ENCODE results near the gene PLA2R1. TPM values are rescaled to one million over a fixed set of nuclear protein-coding genes. Genes with fewer than 3 reads are reported as not detected.

The PLA2R1 gene
- total RNA-seq, 1 donor from 2014 or later: 46.5 TPM

DNA sequence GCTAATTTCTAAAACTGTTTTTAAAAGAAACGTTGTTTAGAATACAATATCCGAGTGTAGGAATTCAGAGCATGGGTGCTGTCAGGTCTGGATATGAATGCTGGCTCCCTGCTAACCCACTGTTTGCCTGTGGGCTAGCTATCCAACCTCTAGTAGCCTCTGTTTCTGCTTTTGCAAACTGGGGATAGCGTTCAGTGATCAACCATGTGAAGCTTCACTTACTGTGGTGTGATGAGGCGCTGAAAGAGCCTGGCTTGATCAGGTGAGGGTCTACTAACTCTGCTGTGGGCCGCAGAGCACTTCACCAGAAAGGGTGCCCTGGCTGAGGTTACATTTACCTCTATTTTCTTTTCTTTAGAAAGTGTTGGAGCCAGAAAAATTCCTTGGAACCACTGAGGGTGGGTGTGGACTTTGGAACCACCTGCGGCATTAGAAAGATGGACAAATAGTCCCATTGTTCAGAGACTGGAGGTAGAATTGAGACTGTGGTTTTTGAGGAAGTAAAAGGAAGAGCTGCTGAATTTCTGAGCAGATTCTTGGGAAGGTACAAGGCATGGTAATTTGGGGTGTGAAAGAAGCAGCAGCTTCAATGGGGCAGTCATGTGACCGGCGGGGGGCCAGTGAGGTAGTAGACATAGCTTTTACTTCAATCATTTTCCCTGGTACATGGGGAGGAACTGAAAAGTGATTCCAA is 168.1 kb downstream of the PLA2R1 start:
- Mint-ChIP-seq H3K27ac (ENCODE audit: unreplicated experiment) (no peak overlapping the region), H3K36me3 (ENCODE audit: low read depth) (no peaks in the 10 kb centered on the region), H3K4me3 (ENCODE audit: unreplicated experiment) (no peak overlapping the region), H3K27me3 (ENCODE audit: low read depth) (peaks cover 6% of the 10 kb centered on the region), H3K4me1 (ENCODE audit: low read depth) (no peaks in the 10 kb centered on the region), H3K9me3 (ENCODE audit: low read depth) (no peaks in the 10 kb centered on the region)
- TF ChIP-seq, protein P1, sequence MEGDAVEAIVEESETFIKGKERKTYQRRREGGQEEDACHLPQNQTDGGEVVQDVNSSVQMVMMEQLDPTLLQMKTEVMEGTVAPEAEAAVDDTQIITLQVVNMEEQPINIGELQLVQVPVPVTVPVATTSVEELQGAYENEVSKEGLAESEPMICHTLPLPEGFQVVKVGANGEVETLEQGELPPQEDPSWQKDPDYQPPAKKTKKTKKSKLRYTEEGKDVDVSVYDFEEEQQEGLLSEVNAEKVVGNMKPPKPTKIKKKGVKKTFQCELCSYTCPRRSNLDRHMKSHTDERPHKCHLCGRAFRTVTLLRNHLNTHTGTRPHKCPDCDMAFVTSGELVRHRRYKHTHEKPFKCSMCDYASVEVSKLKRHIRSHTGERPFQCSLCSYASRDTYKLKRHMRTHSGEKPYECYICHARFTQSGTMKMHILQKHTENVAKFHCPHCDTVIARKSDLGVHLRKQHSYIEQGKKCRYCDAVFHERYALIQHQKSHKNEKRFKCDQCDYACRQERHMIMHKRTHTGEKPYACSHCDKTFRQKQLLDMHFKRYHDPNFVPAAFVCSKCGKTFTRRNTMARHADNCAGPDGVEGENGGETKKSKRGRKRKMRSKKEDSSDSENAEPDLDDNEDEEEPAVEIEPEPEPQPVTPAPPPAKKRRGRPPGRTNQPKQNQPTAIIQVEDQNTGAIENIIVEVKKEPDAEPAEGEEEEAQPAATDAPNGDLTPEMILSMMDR (IDR thresholded peaks at IDR 0.05): no peak
- DNase-seq (ENCODE audit: low spot score): no peak

DNA sequence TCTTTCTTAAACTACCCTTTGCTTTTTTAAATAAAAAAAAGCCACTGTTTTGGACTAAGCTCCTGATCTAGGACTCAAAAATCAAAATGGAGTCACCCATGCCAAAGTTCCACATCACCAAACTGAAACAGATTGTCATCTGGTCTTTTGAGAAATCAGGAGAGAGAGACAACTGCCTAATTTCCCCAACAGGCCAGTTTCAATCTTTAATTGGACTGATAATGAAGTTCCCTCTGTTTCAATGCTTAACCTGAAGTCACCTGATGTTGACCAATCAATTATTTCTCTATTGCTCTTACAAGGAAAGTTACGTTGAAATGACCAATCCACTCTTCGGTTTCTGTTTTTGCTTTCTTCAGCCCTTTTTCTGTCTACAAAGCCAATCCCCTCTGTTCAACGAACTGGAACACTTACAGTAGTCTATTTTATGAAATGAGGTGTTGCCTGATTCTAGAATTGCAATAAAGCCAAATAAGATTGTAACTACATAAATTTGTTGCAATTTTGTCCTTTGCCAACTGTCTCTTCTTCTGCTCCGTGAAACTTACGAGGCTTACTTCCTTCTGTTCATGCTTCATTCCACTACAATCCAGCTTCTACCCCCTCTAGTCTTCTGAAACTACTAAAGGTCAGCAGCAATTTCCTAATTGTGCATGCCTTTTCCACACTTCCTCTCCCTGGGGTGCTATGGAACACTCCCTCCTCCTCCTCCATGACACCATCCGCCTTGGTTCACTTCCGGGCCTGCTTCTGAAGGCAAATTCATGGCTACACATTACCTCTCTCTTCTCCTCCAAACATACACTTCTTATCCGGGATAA is 169.2 kb downstream of the PLA2R1 start:
- no peak for DNase-seq (ENCODE audit: low spot score)
- Mint-ChIP-seq H3K36me3 (ENCODE audit: low read depth) (no peaks in the 10 kb centered on the region), H3K27ac (ENCODE audit: unreplicated experiment) (no peak overlapping the region), H3K4me3 (ENCODE audit: unreplicated experiment) (no peak overlapping the region), H3K9me3 (ENCODE audit: low read depth) (no peaks in the 10 kb centered on the region), H3K27me3 (ENCODE audit: low read depth) (peaks cover 6% of the 10 kb centered on the region), H3K4me1 (ENCODE audit: low read depth) (no peaks in the 10 kb centered on the region)
- TF ChIP-seq, protein P1 (IDR thresholded peaks at IDR 0.05): no peak

DNA sequence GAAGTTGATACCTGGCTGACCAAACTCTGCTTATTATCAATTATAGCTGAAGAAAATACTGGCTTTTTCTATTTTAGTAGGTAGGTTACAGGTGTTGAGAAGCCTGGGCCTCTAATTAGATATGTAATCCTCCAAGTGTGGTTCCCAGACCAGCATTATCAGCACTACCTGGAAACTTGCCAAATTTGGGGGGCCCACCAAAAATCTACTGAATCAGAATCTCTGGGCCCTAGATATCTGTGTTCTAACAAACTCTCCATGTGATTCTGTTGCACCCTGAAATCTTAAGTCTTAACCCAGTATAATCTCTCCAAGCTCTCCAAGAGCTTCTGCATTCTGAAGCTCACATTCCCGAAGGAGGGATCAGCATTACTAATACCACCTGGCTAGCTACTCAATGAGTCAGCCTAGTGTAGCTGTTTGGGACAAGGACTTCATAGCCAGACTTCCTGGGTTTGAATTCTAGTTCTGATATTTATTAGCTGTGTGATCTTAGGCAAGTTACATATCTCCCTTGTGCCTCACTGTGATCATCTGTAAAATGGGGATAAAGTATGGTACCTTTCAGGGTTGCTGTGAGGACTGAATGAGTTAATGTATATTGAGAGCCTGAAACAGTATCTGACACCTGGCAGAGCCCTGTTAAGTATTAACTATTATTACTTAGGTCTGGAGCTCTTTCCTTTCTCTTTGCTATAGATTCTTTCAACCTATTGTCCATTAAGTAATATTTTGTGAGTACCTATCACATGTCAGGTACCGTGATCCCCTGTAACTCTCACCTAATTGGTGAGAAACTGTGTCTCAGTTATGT is 170.3 kb downstream of the PLA2R1 start:
- DNase-seq (ENCODE audit: low spot score): no peak
- Mint-ChIP-seq H3K4me1 (ENCODE audit: low read depth) (no peaks in the 10 kb centered on the region), H3K9me3 (ENCODE audit: low read depth) (no peaks in the 10 kb centered on the region), H3K36me3 (ENCODE audit: low read depth) (no peaks in the 10 kb centered on the region), H3K27me3 (ENCODE audit: low read depth) (peaks cover 6% of the 10 kb centered on the region), H3K4me3 (ENCODE audit: unreplicated experiment) (no peak overlapping the region), H3K27ac (ENCODE audit: unreplicated experiment) (no peak overlapping the region)
- TF ChIP-seq, protein P1 (IDR thresholded peaks at IDR 0.05): no peak

- H3K4me1 Mint-ChIP-seq (ENCODE audit: low read depth): no peaks in the 10 kb centered on the region
- H3K4me3 Mint-ChIP-seq (ENCODE audit: unreplicated experiment): no peak overlapping the region
- TF ChIP-seq, protein P1 (IDR thresholded peaks at IDR 0.05): no peak
- no peak for DNase-seq (ENCODE audit: low spot score)
- no peaks in the 10 kb centered on the region for H3K9me3 Mint-ChIP-seq (ENCODE audit: low read depth)
- no peak overlapping the region for H3K27ac Mint-ChIP-seq (ENCODE audit: unreplicated experiment)
- peaks cover 3% of the 10 kb centered on the region for H3K27me3 Mint-ChIP-seq (ENCODE audit: low read depth)
- no peaks in the 10 kb centered on the region for H3K36me3 Mint-ChIP-seq (ENCODE audit: low read depth)
Observed at GRCh38 chr2:159891267-159891588, 171.2 kb downstream of the PLA2R1 start.

Measured in chondrocyte (in vitro differentiated cells).